IPS DF 19.7 (cell line): Measurements from ENCODE around the gene OR1D5.
"Not testable (repeated sequence)": the region's sequence is repeated elsewhere in the genome, so short reads cannot be mapped to it uniquely, and the experiment has no call there.

Experiments
- DNase-seq: peaks from one replicate; pipeline ENCODE4 v3.0.0-alpha.2; 2013; ENCODE audit warnings: low read depth, low spot score

Gene OR1D5

GRCh38 chr17:3063507-3063906, at the start of gene OR1D5:
TSS of gene OR1D5 (minus strand) at chr17:3063607. CDS start at chr17:3063607, 0 bp downstream.
- not testable (repeated sequence) for DNase-seq

GRCh38 chr17:3104322-3104721, 40.9 kb upstream of the OR1D5 start, which contains the start of gene OR1D2:
TSS of gene OR1D2 (minus strand) at chr17:3104422. CDS start at chr17:3092996, 11,426 bp downstream.
- no peak for DNase-seq

- not testable (repeated sequence) for DNase-seq
These were observed 10.4 kb upstream of the OR1D5 start for GRCh38 chr17:3073850-3074249.

- not testable (repeated sequence) for DNase-seq
These were observed 1.8 kb upstream of the OR1D5 start for GRCh38 chr17:3065192-3065591.

- DNase-seq = not testable (repeated sequence)
These were observed 506 bp downstream of the OR1D5 start for GRCh38 chr17:3062824-3063377.

GRCh38 chr17:3054868-3055267, 8.5 kb downstream of the OR1D5 start:
- not testable (repeated sequence) for DNase-seq

GRCh38 chr17:3049705-3050295, 13.6 kb downstream of the OR1D5 start:
- DNase-seq = no peak

- peak; percentile 98 for DNase-seq
These were observed 14.5 kb downstream of the OR1D5 start for GRCh38 chr17:3048727-3049471.

- DNase-seq = no peak
These were observed 16.7 kb downstream of the OR1D5 start for GRCh38 chr17:3046753-3047152.

GRCh38 chr17:3043737-3044365, 19.6 kb downstream of the OR1D5 start:
- no peak for DNase-seq

GRCh38 chr17:3040882-3041281, 22.5 kb downstream of the OR1D5 start:
- no peak for DNase-seq

- DNase-seq = no peak
These were observed 23.7 kb downstream of the OR1D5 start for GRCh38 chr17:3039736-3040135.

GRCh38 chr17:3038941-3039340, 24.5 kb downstream of the OR1D5 start:
- no peak for DNase-seq

- no peak for DNase-seq
These were observed 26.1 kb downstream of the OR1D5 start for GRCh38 chr17:3037259-3037658.

- DNase-seq = no peak
These were observed 26.6 kb downstream of the OR1D5 start for GRCh38 chr17:3036800-3037199.

- no peak for DNase-seq
These were observed 27.5 kb downstream of the OR1D5 start for GRCh38 chr17:3035968-3036280.

- no peak for DNase-seq
These were observed 28.0 kb downstream of the OR1D5 start for GRCh38 chr17:3035256-3035967.

GRCh38 chr17:3034578-3034920, 28.9 kb downstream of the OR1D5 start:
- DNase-seq = no peak

- no peak for DNase-seq
These were observed 29.4 kb downstream of the OR1D5 start for GRCh38 chr17:3033741-3034577.

- no peak for DNase-seq
These were observed 30.2 kb downstream of the OR1D5 start for GRCh38 chr17:3033248-3033640.
